ENCODE measurements around the gene HIPK4. TPM values are rescaled to one million over a fixed set of nuclear protein-coding genes. Genes with fewer than 3 reads are reported as not detected.

Gene HIPK4
- 0.17 to 0.38 TPM (median 0.26 TPM) in 5 replicates for total RNA-seq (2022; extraction: Qiagen RNA extraction)

GRCh38 chr19:40390084-40390742 lies at the start of gene HIPK4:
HIPK4 (minus strand) TSS chr19:40390181; CDS start chr19:40389902, 279 bp downstream.

GRCh38 chr19:40425450-40426287 lies 35.7 kb upstream of the HIPK4 start, which contains the start of gene SERTAD1:
SERTAD1 (minus strand) TSS chr19:40425992; CDS start chr19:40423546, 2,446 bp downstream.

GRCh38 chr19:40413291-40413845 lies 23.4 kb upstream of the HIPK4 start, which contains the start of gene PRX:
PRX (minus strand) TSS chr19:40413378; CDS start chr19:40407932, 5,446 bp downstream.

GRCh38 chr19:40348125-40348913 lies 41.7 kb downstream of the HIPK4 start, which contains the start of the genes C19orf47 and PLD3:
C19orf47 (minus strand) TSS chr19:40348397; CDS start chr19:40341857, 6,540 bp downstream.
PLD3 (plus strand) TSS chr19:40348695; CDS start chr19:40366484, 17,789 bp downstream.

Other genes starting within 250 kb of the HIPK4 start
- 12.1 to 16.8 TPM (median 15.5 TPM) in 5 replicates for gene MAP3K10, start 198.8 kb downstream of the HIPK4 start, total RNA-seq (2022; extraction: Qiagen RNA extraction)
- 0.21 to 0.47 TPM (median 0.34 TPM) in 4 of 5 replicates, not detected in the other for gene TTC9B, start 171.8 kb downstream of the HIPK4 start, total RNA-seq (2022; extraction: Qiagen RNA extraction)
- 0.13 to 0.44 TPM (median 0.16 TPM) in 5 replicates for gene CCNP, start 163.5 kb downstream of the HIPK4 start, total RNA-seq (2022; extraction: Qiagen RNA extraction)
- gene AKT2, start 104.8 kb downstream of the HIPK4 start, total RNA-seq (2022; extraction: Qiagen RNA extraction) = 123 to 189 TPM (median 171 TPM) in 5 replicates
- gene C19orf47, start 41.8 kb downstream of the HIPK4 start, total RNA-seq (2022; extraction: Qiagen RNA extraction) = 25.5 to 31.7 TPM (median 30.0 TPM) in 5 replicates
- 258 to 266 TPM (median 261 TPM) in 5 replicates for gene PLD3, start 41.5 kb downstream of the HIPK4 start, total RNA-seq (2022; extraction: Qiagen RNA extraction)
- gene PRX, start 23.2 kb upstream of the HIPK4 start, total RNA-seq (2022; extraction: Qiagen RNA extraction) = 0.95 to 1.8 TPM (median 1.4 TPM) in 5 replicates
- 22.5 to 38.9 TPM (median 31.3 TPM) in 5 replicates for gene SERTAD1, start 35.8 kb upstream of the HIPK4 start, total RNA-seq (2022; extraction: Qiagen RNA extraction)
- 38.2 to 47.6 TPM (median 43.8 TPM) in 5 replicates for gene SERTAD3, start 54.2 kb upstream of the HIPK4 start, total RNA-seq (2022; extraction: Qiagen RNA extraction)
- 246 to 360 TPM (median 316 TPM) in 5 replicates for gene BLVRB, start 75.6 kb upstream of the HIPK4 start, total RNA-seq (2022; extraction: Qiagen RNA extraction)
- gene SPTBN4, start 76.8 kb upstream of the HIPK4 start, total RNA-seq (2022; extraction: Qiagen RNA extraction) = 0.34 to 0.85 TPM (median 0.59 TPM) in 5 replicates
- gene SHKBP1, start 186.7 kb upstream of the HIPK4 start, total RNA-seq (2022; extraction: Qiagen RNA extraction) = 100 to 141 TPM (median 132 TPM) in 5 replicates
- 34.0 to 57.1 TPM (median 54.1 TPM) in 5 replicates for gene LTBP4, start 211.2 kb upstream of the HIPK4 start, total RNA-seq (2022; extraction: Qiagen RNA extraction)

Data from A549 treated with Mapracorat at 1 μM for 4 hours (cell line).